Mesothelial cell of epicardium (in vitro differentiated cells): ENCODE data around the gene GOLT1A. TPM values are rescaled to one million over a fixed set of nuclear protein-coding genes. Genes with fewer than 3 reads are reported as not detected.
A peak's percentile ranks its signal among the peaks of the same experiment; 100 is the strongest.

Experiments used
- DNase-seq, 2 experiments: peaks; one replicate each; pipeline ENCODE4 v3.0.0; 2021; ENCODE audit warnings: low spot score in 2 of 2; ENCODE audit not compliant: unreplicated experiment in 2 of 2
- H3K27ac Mint-ChIP-seq: 2 replicates; pipeline ENCODE4 v1.8.0; 2021; ENCODE audit warnings: mixed read lengths
- H3K27me3 Mint-ChIP-seq: 2 replicates; pipeline ENCODE4 v1.8.0; 2021; ENCODE audit warnings: low read depth, mixed read lengths
- H3K36me3 Mint-ChIP-seq: 2 replicates; pipeline ENCODE4 v1.8.0; 2021; ENCODE audit warnings: mixed read lengths
- H3K4me1 Mint-ChIP-seq: 2 replicates; pipeline ENCODE4 v1.8.0; 2021; ENCODE audit warnings: mixed read lengths
- H3K4me3 Mint-ChIP-seq: 2 replicates; pipeline ENCODE4 v1.8.0; 2021; ENCODE audit warnings: mild to moderate bottlenecking, moderate library complexity, mixed read lengths
- H3K9me3 Mint-ChIP-seq: 2 replicates; pipeline ENCODE4 v1.8.0; 2021; ENCODE audit warnings: mixed read lengths
- total RNA-seq: library from RNA; stranded (reverse); gene quantifications from 3 replicates; pipeline ENCODE4 v1.2.1, GENCODE V29; 2021
- TF ChIP-seq, protein P1 (sequence below): fragments of 200-600 bp; sonication (generic); IDR thresholded peaks from one replicate; pipeline ENCODE4 v1.5.0; 2021; ENCODE audit warnings: antibody characterized with exemption; ENCODE audit not compliant: unreplicated experiment

Gene GOLT1A
- total RNA-seq, 1 donor from 2014 or later, result 4.1 TPM

DNA sequence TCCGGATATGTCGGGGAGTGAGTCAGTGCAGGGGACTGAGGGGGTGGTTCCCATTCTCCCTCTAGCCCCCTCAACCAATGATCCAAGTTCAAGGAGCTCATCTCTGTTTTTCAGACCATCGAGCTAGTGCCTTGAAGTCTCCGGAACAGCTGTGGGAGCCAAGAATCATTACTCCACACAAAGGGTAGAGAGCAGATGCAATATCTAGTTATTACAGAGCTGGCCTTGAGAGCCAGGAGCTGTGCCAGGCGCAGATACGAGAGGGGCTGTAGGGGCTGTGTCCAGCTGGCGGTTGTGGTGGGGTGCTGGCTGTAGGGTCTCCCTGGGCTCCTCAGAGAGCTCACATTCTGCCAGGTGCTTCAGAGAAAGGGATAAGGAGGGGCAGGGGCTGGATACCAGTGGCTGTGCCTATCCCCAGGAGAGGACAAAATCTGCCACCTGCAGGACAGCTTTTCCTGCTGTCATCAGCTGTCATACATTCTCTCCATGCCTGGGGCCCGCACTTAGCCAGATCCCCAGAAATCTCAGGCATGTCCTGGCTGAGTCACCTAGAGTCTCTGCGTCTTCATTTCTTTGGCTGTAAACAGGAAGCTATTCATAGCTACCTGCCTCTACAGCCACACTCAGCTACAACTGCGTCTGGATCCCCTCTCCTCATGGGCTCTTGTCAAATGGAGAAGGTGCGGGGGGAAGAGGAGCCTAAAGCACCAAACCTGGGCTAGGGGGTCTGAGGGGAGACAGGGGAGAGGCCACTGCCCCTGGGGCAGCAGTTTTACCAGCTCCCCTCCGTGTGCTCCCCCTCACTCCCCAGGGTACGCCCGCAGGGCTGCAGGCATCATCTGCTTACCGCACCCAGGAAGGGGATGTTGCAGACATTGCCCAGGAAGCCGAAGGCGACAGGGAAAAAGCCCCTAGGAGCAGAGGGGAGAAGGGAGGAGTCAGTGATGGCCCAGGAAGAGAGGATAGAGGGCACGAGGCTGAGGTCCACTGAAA lies 15.1 kb downstream of the GOLT1A start:
- H3K27ac Mint-ChIP-seq, result peak overlapping the region; percentile 78
- no peak overlapping the region for H3K4me3 Mint-ChIP-seq
- H3K36me3 Mint-ChIP-seq, result no peaks in the 10 kb centered on the region
- no peaks in the 10 kb centered on the region for H3K9me3 Mint-ChIP-seq
- TF ChIP-seq, protein P1, sequence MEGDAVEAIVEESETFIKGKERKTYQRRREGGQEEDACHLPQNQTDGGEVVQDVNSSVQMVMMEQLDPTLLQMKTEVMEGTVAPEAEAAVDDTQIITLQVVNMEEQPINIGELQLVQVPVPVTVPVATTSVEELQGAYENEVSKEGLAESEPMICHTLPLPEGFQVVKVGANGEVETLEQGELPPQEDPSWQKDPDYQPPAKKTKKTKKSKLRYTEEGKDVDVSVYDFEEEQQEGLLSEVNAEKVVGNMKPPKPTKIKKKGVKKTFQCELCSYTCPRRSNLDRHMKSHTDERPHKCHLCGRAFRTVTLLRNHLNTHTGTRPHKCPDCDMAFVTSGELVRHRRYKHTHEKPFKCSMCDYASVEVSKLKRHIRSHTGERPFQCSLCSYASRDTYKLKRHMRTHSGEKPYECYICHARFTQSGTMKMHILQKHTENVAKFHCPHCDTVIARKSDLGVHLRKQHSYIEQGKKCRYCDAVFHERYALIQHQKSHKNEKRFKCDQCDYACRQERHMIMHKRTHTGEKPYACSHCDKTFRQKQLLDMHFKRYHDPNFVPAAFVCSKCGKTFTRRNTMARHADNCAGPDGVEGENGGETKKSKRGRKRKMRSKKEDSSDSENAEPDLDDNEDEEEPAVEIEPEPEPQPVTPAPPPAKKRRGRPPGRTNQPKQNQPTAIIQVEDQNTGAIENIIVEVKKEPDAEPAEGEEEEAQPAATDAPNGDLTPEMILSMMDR, result no peak
- no peak for DNase-seq
- peaks cover 10% of the 10 kb centered on the region for H3K27me3 Mint-ChIP-seq
- peaks cover 30% of the 10 kb centered on the region for H3K4me1 Mint-ChIP-seq

DNA sequence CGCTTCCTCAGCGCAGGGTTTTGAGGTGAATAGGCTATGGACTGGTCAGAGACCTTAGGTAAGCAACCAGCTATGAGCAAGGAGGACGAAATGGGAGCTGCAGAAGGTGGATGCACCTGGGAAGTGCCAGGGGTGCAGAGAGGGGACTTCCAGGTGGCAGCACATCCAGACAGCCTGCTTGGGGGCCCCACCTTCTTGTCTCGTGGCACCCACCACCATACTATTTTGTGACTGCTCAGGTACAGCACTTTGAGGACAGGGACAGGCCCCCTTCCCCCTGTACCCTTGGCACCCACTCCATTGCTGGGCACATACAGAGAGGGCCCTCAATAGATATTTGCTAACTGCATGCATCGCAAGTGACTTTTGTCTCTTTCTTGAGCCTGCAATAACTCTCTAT lies 16.7 kb downstream of the GOLT1A start:
- no peak for DNase-seq
- H3K9me3 Mint-ChIP-seq, result no peaks in the 10 kb centered on the region
- no peak overlapping the region for H3K4me3 Mint-ChIP-seq
- TF ChIP-seq, protein P1, result no peak
- H3K4me1 Mint-ChIP-seq, result peaks cover 30% of the 10 kb centered on the region
- no peak overlapping the region for H3K27ac Mint-ChIP-seq
- H3K36me3 Mint-ChIP-seq, result no peaks in the 10 kb centered on the region
- peaks cover 19% of the 10 kb centered on the region for H3K27me3 Mint-ChIP-seq

DNA sequence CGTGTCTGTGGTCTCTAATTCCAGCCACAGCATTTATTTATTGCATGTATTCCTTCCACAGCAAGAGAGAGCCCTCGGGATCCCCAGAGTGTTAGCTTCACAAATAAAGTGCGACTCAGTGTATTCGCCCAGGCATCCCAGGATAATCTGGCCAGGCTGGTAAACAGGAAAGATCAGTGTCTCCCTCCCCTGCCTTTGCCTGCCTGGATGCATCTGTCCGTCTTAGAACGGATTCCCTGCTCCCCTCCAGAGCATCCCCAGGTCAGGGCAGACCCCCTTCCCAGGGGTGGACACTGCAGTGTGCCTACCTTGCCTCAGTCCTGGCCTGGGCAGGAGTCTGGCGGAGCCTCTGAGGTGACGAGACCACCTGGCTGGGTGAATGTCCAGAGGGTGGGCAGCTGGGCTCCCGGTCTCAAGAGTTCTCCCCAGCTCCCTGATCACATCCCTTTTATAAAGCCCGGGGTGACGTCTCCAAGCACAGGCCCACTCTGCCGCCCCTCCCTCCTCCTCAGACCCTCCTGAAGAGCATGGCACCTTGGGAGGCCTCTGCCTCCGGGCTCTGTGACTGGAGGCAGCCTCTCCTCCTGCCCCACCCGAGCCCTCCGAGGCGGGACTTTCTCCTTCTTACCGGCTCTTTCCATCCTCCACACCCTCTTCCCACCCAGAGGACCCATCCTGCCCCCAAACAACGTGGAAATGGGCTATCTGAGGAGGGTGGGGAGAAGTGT lies 17.6 kb downstream of the GOLT1A start, which contains the start of gene KISS1:
Gene KISS1 (minus strand): TSS at position 424 of the 728 bp plus-strand sequence. CDS start 3,615 bp downstream, outside the sequence.
- H3K9me3 Mint-ChIP-seq, result no peaks in the 10 kb centered on the region
- no peaks in the 10 kb centered on the region for H3K36me3 Mint-ChIP-seq
- DNase-seq, result no peak
- H3K27ac Mint-ChIP-seq, result no peak within 1 kb of the TSS
- peaks cover 22% of the 10 kb centered on the region for H3K27me3 Mint-ChIP-seq
- TF ChIP-seq, protein P1, result no peak
- no peak within 1 kb of the TSS for H3K4me3 Mint-ChIP-seq
- peaks cover 32% of the 10 kb centered on the region for H3K4me1 Mint-ChIP-seq

DNA sequence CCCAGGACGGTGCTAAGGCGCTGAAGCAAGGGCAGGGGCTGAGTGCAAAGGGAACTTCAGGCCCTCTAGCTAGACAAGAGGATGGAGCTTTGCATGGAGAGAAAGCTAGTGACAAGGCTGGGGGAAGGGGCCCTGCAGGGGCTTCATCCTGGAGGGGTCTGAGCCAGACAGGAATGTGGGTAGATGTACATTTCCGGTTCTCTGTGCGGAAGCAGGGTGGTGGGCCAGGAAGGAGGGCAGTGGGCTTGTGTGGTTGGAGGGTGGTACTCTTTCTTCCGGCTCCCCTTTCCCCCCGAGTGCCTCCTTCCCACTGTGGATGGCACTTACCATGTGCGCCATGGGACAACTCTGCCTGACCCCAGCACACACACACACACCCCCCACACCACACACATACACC lies 19.0 kb downstream of the GOLT1A start:
- H3K9me3 Mint-ChIP-seq, result no peaks in the 10 kb centered on the region
- H3K27me3 Mint-ChIP-seq, result peaks cover 25% of the 10 kb centered on the region
- TF ChIP-seq, protein P1, result no peak
- H3K4me1 Mint-ChIP-seq, result peaks cover 38% of the 10 kb centered on the region
- H3K27ac Mint-ChIP-seq, result no peak overlapping the region
- no peak overlapping the region for H3K4me3 Mint-ChIP-seq
- DNase-seq, result no peak
- no peaks in the 10 kb centered on the region for H3K36me3 Mint-ChIP-seq

DNA sequence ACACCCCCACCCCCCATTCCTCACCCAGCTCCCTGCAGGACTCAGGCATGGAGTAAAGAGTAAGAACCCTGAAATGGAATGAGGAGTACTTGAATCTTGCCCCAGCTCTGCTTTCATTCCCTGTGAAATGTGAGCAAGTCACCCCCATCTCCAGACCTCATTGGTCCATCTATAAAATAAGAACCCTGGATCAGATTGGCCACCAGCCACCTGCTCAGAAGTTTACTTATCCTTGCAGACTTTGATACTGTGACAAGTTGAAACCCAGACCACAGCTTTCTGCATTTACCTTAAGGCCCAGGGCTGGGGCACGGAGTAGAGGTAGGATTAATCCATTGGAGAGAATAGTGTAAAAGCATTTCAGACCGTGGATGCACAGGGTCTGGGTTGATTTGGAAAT lies 19.7 kb downstream of the GOLT1A start:
- no peak overlapping the region for H3K27ac Mint-ChIP-seq
- DNase-seq, result no peak
- H3K4me1 Mint-ChIP-seq, result peaks cover 38% of the 10 kb centered on the region
- no peaks in the 10 kb centered on the region for H3K36me3 Mint-ChIP-seq
- TF ChIP-seq, protein P1, result no peak
- no peak overlapping the region for H3K4me3 Mint-ChIP-seq
- peaks cover 32% of the 10 kb centered on the region for H3K27me3 Mint-ChIP-seq
- no peaks in the 10 kb centered on the region for H3K9me3 Mint-ChIP-seq
